ENCODE measurements around the gene DEK. TPM values are rescaled to one million over a fixed set of nuclear protein-coding genes. Genes with fewer than 3 reads are reported as not detected.

The DEK gene
- total RNA-seq, 1 donor from 2014 or later: 43.2 TPM

DNA sequence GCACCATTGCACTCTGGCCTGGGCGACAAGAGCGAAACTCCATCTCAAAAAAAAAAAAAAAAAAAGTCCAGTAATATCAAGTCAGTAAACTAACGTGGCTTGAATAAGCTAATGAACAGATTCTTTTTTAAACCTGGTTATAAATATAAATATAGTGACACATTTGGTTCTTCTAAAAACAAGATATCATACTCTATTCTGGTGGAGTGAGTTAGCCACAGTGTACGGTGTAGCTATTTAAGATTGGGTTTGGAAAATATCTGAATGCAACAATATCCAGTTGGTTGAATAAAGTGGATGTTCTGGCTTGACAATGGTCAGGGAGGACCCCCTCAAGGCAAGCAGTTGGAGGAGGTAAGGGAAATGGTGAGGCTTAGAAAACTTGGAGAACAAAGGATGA is 5.9 kb upstream of the DEK start:
- DNase-seq (ENCODE audit: low spot score): no peak
- TF ChIP-seq, protein P1, sequence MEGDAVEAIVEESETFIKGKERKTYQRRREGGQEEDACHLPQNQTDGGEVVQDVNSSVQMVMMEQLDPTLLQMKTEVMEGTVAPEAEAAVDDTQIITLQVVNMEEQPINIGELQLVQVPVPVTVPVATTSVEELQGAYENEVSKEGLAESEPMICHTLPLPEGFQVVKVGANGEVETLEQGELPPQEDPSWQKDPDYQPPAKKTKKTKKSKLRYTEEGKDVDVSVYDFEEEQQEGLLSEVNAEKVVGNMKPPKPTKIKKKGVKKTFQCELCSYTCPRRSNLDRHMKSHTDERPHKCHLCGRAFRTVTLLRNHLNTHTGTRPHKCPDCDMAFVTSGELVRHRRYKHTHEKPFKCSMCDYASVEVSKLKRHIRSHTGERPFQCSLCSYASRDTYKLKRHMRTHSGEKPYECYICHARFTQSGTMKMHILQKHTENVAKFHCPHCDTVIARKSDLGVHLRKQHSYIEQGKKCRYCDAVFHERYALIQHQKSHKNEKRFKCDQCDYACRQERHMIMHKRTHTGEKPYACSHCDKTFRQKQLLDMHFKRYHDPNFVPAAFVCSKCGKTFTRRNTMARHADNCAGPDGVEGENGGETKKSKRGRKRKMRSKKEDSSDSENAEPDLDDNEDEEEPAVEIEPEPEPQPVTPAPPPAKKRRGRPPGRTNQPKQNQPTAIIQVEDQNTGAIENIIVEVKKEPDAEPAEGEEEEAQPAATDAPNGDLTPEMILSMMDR (IDR thresholded peaks at IDR 0.05): no peak
- Mint-ChIP-seq H3K4me1 (ENCODE audit: low read depth) (peaks cover 3% of the 10 kb centered on the region), H3K27ac (ENCODE audit: unreplicated experiment) (no peak overlapping the region), H3K4me3 (ENCODE audit: unreplicated experiment) (no peak overlapping the region), H3K9me3 (ENCODE audit: low read depth) (peaks cover 4% of the 10 kb centered on the region), H3K27me3 (ENCODE audit: low read depth) (peaks cover under 1% of the 10 kb centered on the region), H3K36me3 (ENCODE audit: low read depth) (no peaks in the 10 kb centered on the region)

DNA sequence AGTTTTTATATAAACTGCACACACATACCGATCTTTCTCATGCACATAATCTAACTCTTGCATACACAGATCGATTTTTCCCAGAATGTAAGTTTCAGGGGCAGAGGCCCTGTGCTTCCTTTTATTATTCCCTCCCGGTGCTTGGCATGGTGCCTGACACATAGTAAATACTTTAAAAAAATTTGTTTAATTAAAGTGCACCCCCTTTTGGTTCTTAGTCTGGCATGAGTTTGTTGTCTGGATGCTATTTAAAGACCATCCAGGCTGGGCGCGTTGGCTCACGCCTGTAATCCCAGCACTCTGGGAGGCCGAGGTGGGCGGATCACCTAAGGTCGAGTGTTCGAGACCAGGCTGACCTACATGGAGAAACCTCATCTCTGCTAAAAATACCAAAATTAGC is 5.4 kb upstream of the DEK start:
- Mint-ChIP-seq H3K27ac (ENCODE audit: unreplicated experiment) (no peak overlapping the region), H3K9me3 (ENCODE audit: low read depth) (peaks cover 4% of the 10 kb centered on the region), H3K4me3 (ENCODE audit: unreplicated experiment) (no peak overlapping the region), H3K4me1 (ENCODE audit: low read depth) (peaks cover 8% of the 10 kb centered on the region), H3K27me3 (ENCODE audit: low read depth) (no peaks in the 10 kb centered on the region), H3K36me3 (ENCODE audit: low read depth) (no peaks in the 10 kb centered on the region)
- TF ChIP-seq, protein P1 (IDR thresholded peaks at IDR 0.05): no peak
- DNase-seq (ENCODE audit: low spot score): no peak

DNA sequence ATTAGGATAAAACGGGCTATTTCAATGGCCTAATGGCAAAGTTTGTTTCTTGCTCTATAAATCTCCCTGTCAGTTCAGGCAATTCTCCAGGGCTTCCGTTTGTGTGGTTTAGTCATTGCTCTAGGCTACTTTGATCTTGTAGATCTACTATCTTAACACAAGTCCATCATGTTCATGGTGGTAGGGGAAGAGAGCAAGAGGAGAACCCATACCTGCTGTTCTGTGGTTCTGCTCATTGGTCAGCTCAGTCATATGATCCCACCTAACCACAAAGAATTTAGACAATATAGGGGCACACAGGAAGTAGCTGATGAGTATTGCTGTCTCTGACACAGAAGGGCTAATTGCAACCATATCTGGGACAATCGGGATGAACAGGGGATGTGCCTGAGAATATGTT is 4.9 kb upstream of the DEK start:
- peaks cover 9% of the 10 kb centered on the region for H3K4me1 Mint-ChIP-seq (ENCODE audit: low read depth)

DNA sequence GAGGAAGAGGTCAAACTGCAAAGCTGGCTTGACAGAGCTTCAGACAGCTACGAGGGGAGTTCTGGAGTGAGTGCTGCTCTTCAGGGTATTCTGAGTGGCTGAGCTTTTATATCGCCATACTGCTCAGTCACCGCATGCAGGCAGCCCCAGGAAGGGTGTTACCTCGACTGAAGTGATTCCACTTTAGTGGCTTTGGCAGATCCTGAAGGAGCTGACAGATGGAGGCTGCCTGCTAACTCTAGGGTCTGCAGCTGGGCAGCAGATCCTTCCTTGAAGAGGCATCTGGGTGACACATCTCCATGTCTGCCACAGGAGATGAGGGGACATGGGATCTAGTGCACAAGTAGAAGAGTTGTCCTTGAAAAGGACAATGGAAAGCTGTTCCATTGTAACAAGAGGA is 3.7 kb upstream of the DEK start:
- DNase-seq (ENCODE audit: low spot score): no peak
- H3K4me3 Mint-ChIP-seq (ENCODE audit: unreplicated experiment): no peak overlapping the region
- peaks cover 14% of the 10 kb centered on the region for H3K4me1 Mint-ChIP-seq (ENCODE audit: low read depth)
- H3K27ac Mint-ChIP-seq (ENCODE audit: unreplicated experiment): no peak overlapping the region
- TF ChIP-seq, protein P1 (IDR thresholded peaks at IDR 0.05): no peak
- peaks cover 4% of the 10 kb centered on the region for H3K9me3 Mint-ChIP-seq (ENCODE audit: low read depth)
- no peaks in the 10 kb centered on the region for H3K36me3 Mint-ChIP-seq (ENCODE audit: low read depth)
- no peaks in the 10 kb centered on the region for H3K27me3 Mint-ChIP-seq (ENCODE audit: low read depth)

More for the DNA sequence above, 4.9 kb upstream of the DEK start:
- H3K4me3 Mint-ChIP-seq (ENCODE audit: unreplicated experiment): no peak overlapping the region
- H3K27ac Mint-ChIP-seq (ENCODE audit: unreplicated experiment): no peak overlapping the region
- H3K27me3 Mint-ChIP-seq (ENCODE audit: low read depth): no peaks in the 10 kb centered on the region
- DNase-seq (ENCODE audit: low spot score): no peak
- TF ChIP-seq, protein P1 (IDR thresholded peaks at IDR 0.05): no peak
- peaks cover 4% of the 10 kb centered on the region for H3K9me3 Mint-ChIP-seq (ENCODE audit: low read depth)
- H3K36me3 Mint-ChIP-seq (ENCODE audit: low read depth): no peaks in the 10 kb centered on the region

DNA sequence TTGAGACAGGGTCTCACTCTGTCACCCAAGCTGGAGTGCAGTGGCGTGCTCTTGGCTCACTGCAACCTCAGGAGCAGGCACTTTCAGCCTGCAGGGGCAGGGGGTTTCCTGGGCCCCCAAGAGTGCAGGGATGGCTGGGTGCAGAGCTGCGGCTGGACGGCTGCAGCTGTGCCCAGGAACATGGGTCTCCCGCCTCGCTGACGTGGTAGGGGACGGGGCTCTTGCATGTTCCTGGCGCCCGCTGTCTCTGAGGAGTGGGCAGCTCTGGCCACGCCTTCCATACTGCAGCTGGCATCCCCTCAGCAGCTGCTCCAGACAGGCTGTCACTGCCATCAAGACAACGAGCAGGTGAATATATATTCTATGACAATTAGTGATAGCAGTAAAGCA is 2.2 kb upstream of the DEK start:
- H3K4me3 Mint-ChIP-seq (ENCODE audit: unreplicated experiment): no peak overlapping the region
- H3K27me3 Mint-ChIP-seq (ENCODE audit: low read depth): no peaks in the 10 kb centered on the region
- H3K4me1 Mint-ChIP-seq (ENCODE audit: low read depth): peaks cover 28% of the 10 kb centered on the region
- H3K36me3 Mint-ChIP-seq (ENCODE audit: low read depth): no peaks in the 10 kb centered on the region
- DNase-seq (ENCODE audit: low spot score): no peak
- TF ChIP-seq, protein P1 (IDR thresholded peaks at IDR 0.05): no peak
- H3K27ac Mint-ChIP-seq (ENCODE audit: unreplicated experiment): no peak overlapping the region
- no peaks in the 10 kb centered on the region for H3K9me3 Mint-ChIP-seq (ENCODE audit: low read depth)
